GM12878 (cell line): ENCODE measurements around the gene ZBTB21. TPM values are rescaled to one million over a fixed set of nuclear protein-coding genes. Genes with fewer than 3 reads are reported as not detected.

Experiments
- ATAC-seq: fragments of 200-7000 bp; cut with Tn5 transposase; 3 replicates; pipeline ENCODE4 v1.9.1; 2020; ENCODE audit warnings: mild to moderate bottlenecking, moderate library complexity
- BruUV-seq: library from RNA; stranded (reverse); fragments of 400-500 nt; replicated peaks from 2 replicates; lab custom pipeline; 2021; lab: Mats Ljungman, UMichigan
- CTCF ChIA-PET: fragments of 300-600 bp; sonication (Branson Sonifier 250); formaldehyde crosslinking; extraction: SDS; loops from one replicate; lab custom pipeline; 2021; ENCODE audit warnings: inconsistent platforms; lab: Yijun Ruan, JAX
- POLR2A ChIA-PET: fragments of 350-600 bp; formaldehyde crosslinking; extraction: SDS; loops from one replicate; lab custom pipeline; 2021; ENCODE audit warnings: inconsistent platforms; lab: Charles Lee
- RAD21 ChIA-PET: fragments of 300-600 bp; sonication (Branson Sonifier 250); formaldehyde crosslinking; loops from one replicate; lab custom pipeline; 2023; ENCODE audit warnings: antibody characterized with exemption; ENCODE audit not compliant: unreplicated experiment; lab: Charles Lee
- SMC1A ChIA-PET: fragments of 300-600 bp; sonication (Branson Sonifier 250); formaldehyde crosslinking; loops from one replicate; lab custom pipeline; 2023; ENCODE audit not compliant: unreplicated experiment, uncharacterized antibody; lab: Charles Lee
- DNase-seq: peaks from one replicate; pipeline ENCODE4 v3.0.0-alpha.2; 2011; ENCODE audit warnings: low read depth, low spot score
- FAIRE-seq: peaks from 3 replicates; lab custom pipeline; 2011; peaks lifted over from hg19 to GRCh38; lab: Jason Lieb, UNC
- H2AFZ ChIP-seq: 2 replicates; pipeline ENCODE4 v1.6.0; 2011; ENCODE audit warnings: low read depth, low read length, control low read depth; ENCODE audit not compliant: control insufficient read depth
- H3K27ac ChIP-seq: 2 replicates; pipeline ENCODE4 v1.5.1; 2011; ENCODE audit warnings: control low read depth; ENCODE audit not compliant: control insufficient read depth, insufficient read depth
- H3K27me3 ChIP-seq, 2 experiments: replicated peaks in 1 of 2; 2 replicates each; pipeline versions ENCODE4 v1.6.0 to v1.6.1; 2011; ENCODE audit warnings: low read length in 1 of 2; ENCODE audit not compliant: control insufficient read depth in 2 of 2, insufficient read depth in 2 of 2
- H3K36me3 ChIP-seq, 2 experiments: 2 replicates each; pipeline ENCODE4 v1.5.1; 2011; ENCODE audit warnings: low read length in 1 of 2; ENCODE audit not compliant: control insufficient read depth in 2 of 2, insufficient read depth in 2 of 2
- H3K4me1 ChIP-seq: 2 replicates; pipeline ENCODE4 v1.6.1; 2011; ENCODE audit warnings: mild to moderate bottlenecking, low read length, moderate library complexity, mixed read lengths; ENCODE audit not compliant: control insufficient read depth, insufficient read depth
- H3K4me2 ChIP-seq: 2 replicates; pipeline ENCODE4 v1.6.0; 2011; ENCODE audit warnings: control low read depth; ENCODE audit not compliant: control insufficient read depth, insufficient read depth
- H3K4me3 ChIP-seq: fragments of 200-600 bp; sonication (generic); 2 replicates; pipeline ENCODE4 v1.5.1; 2016
- H3K79me2 ChIP-seq: 2 replicates; pipeline ENCODE4 v1.6.0; 2011; ENCODE audit warnings: low read length; ENCODE audit not compliant: control insufficient read depth, insufficient read depth
- H3K9ac ChIP-seq: 2 replicates; pipeline ENCODE4 v1.8.0; 2011; ENCODE audit warnings: low read length, control low read depth, mixed read lengths; ENCODE audit not compliant: control insufficient read depth, insufficient read depth
- H3K9me3 ChIP-seq: replicated peaks from 3 replicates; pipeline ENCODE4 v1.5.1; 2011; ENCODE audit warnings: mild to moderate bottlenecking, low read length; ENCODE audit not compliant: control insufficient read depth, insufficient read depth
- H4K20me1 ChIP-seq: 2 replicates; pipeline ENCODE4 v1.6.0; 2011; ENCODE audit not compliant: control insufficient read depth, insufficient read depth
- GABPA ChIP-seq: IDR thresholded peaks from 2 replicates; pipeline ENCODE4 v1.6.1; 2014; ENCODE audit warnings: antibody characterized with exemption, low read depth, mild to moderate bottlenecking, inconsistent platforms
- PML ChIP-seq: IDR thresholded peaks from 2 replicates; pipeline ENCODE4 v1.6.1; 2012; ENCODE audit warnings: low read length, inconsistent platforms
- SIX5 ChIP-seq: IDR thresholded peaks from 2 replicates; pipeline ENCODE4 v1.6.1; 2011; ENCODE audit warnings: mild to moderate bottlenecking, low read depth, low read length, moderate library complexity; ENCODE audit not compliant: severe bottlenecking
- SMARCA5 ChIP-seq: fragments of 450-650 bp; IDR thresholded peaks from 2 replicates; pipeline ENCODE4 v1.6.1; 2017; ENCODE audit warnings: mild to moderate bottlenecking
- ZNF24 ChIP-seq: fragments of 450-650 bp; IDR thresholded peaks from 2 replicates; pipeline ENCODE4 v1.6.1; 2017; ENCODE audit warnings: antibody characterized with exemption, mild to moderate bottlenecking
- WGBS: methylation state at CpG from one replicate; pipeline ENCODE4 v1.1.6; 2016; ENCODE audit warnings: low lambda C conversion rate; ENCODE audit not compliant: insufficient replicate concordance, insufficient coverage; ENCODE audit errors: missing lambda C conversion rate; 5-methylcytosine and 5-hydroxymethylcytosine counted together
- in situ Hi-C: fragments of 300-500 bp; cut with MboI; formaldehyde crosslinking; loops from 9 replicates; pipeline ENCODE4 v1.14.3; 2018; ENCODE audit warnings: mixed read lengths
- intact Hi-C: fragments of 100-400 bp; cut with micrococcal nuclease; formaldehyde crosslinking; loops from one replicate; pipeline ENCODE4 v1.14.2; 2022; ENCODE audit not compliant: unreplicated experiment
- polyA plus RNA-seq, 11 experiments: library from polyadenylated mRNA; depleted of rRNA in 4 of 11; unstranded in 6 of 11; stranded (reverse) in 5 of 11; fragments of >200 nt; fragmentation: Nextera tagmentation in 4 of 11; fragmentation: Illumina TruSeq in 1 of 11; extraction: Ambion mirVana in 4 of 11; extraction: Trizol in 1 of 11; gene quantifications; 1 replicate in 1 of 11; 2 replicates in 10 of 11; pipeline versions ENCODE4 v1.2.1 to v1.2.3, GENCODE V29; 2011 to 2016; ENCODE audit warnings: inconsistent platforms in 2 of 11, missing spikeins in 2 of 11, low read depth in 1 of 11
- total RNA-seq, 4 experiments: library from RNA; depleted of rRNA in 3 of 4; stranded (reverse); fragments of >200 nt in 3 of 4; fragmentation: Illumina TruSeq in 1 of 4; extraction: Trizol in 1 of 4; gene quantifications; 2 replicates each; pipeline versions ENCODE4 v1.2.1 to v1.2.3, GENCODE V29; 2013 to 2021

ZBTB21 gene
- total and polyA plus RNA-seq, 10 of the 15 experiments (the other 5 are each of a cell fraction or from before 2014, with no cell fraction given) = 1.8 to 21.6 (median 10.6) TPM

DNA sequence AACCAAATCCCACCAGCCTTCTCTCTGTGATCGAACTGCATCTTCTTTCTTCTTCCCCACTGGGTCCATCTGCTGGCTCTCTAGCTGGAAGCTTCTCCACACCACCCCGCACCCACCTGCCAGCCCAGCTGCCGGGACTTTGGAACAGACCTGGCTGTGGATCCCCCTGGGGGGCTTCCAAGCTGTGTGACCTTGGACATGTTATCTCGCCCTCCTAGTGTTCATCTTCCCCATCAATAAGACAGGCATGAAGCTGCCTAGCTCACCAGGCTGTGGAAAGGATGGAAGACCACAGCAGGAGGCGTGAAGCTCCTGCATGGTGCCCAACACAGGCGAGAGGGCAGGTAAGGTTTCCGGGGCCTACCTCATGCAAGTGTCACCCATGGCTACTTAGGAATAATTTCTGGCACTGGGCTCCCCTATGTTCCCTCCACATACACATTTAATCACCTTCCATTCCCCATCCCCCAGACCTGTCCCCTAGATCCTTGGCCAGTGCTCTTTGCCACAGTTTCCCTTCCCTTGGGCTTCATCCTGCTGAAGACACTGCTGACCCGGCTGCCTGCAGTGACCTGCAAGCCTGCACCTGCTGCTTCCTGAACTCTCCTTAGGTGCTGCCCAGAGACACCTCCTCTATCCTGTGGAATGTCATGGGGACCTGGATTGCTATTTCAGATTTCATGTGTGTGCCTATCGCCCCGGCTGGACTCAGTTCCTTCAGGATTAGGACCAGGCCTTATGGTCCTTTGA lies 43.1 kb downstream of the ZBTB21 start:
- Histone ChIP-seq H3K36me3 (no peaks in the 10 kb centered on the region), H3K27me3 (peaks cover 2% of the 10 kb centered on the region in 2 experiments; a peak in 3 of 4 replicates), H3K4me1 (no peaks in the 10 kb centered on the region), H3K4me3 (no peak overlapping the region), H3K9ac (no peak overlapping the region)
- CTCF ChIA-PET = interaction anchor here (0.7 to 1.0 kb wide), 3 partner anchors 150 to 355 kb away, joined by 3 read pairs; no protein-coding TSS in a partner anchor
- RAD21 ChIA-PET = no interaction called here
- FAIRE-seq (no peak), ATAC-seq (no peak)
- in situ Hi-C loops = no loop called here
- POLR2A ChIA-PET = no interaction called here
- no TSS peak for BruUV-seq
- TF ChIP-seq SIX5 (no peak), PML (no peak), GABPA (no peak)
- TF ChIP-seq, all 136 proteins: peak for 0
- Histone ChIP-seq H3K79me2 (no peaks in the 10 kb centered on the region), H4K20me1 (no peaks in the 10 kb centered on the region), H3K4me2 (no peak overlapping the region), H3K27ac (no peak overlapping the region), H2AFZ (no peak overlapping the region), H3K9me3 (no peaks in the 10 kb centered on the region; the same call in 2 of the 3 replicates)
- SMC1A ChIA-PET = interaction anchor here (1.3 to 1.7 kb wide), 2 partner anchors 11 to 25 kb away, joined by 3 read pairs; no protein-coding TSS in a partner anchor
- intact Hi-C loops = no loop called here
- WGBS = 69% methylated on average over 10 of the region's 10 CpGs
- DNase-seq = no peak

DNA sequence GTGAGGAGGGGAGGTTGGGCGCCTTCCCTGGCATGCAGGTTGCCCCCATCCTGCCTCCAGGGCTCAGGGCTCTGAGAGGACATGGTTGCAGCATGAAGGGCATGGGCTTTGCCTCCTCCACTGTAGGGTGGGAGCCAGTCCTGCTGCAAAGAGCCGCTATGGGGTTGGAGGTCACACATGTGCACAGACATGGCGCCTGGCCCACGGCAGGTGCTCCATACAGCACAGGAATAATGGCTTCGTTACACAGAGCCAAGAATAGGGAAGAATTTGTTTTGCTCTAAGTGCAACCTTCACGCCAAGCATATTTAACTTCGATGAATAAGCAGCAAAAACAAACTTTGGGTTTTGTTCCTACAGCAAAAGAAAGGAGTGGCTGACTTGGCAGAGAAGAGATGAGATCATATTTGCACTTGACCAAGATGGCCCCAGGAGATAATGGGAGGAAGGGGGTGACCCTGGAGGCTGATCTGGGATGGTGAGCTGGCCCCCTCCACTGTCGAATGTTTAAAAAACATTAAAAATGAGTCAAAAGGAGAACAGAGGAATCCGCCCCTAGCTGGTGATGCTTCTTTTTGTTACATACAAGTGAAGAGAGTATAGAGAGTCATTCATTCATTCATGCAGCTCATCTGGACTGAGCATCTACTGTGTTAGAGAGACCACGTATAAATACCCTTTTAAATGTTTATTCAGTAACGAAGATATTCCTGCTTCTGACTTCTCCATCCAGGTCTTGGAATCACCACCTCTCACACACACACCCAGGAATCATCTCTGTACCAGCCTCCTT lies 43.9 kb downstream of the ZBTB21 start:
- Histone ChIP-seq H3K4me3 (no peak overlapping the region), H3K9me3 (no peaks in the 10 kb centered on the region; the same call in 2 of the 3 replicates), H3K9ac (no peak overlapping the region), H3K36me3 (no peaks in the 10 kb centered on the region), H3K4me2 (no peak overlapping the region), H3K27me3 (peaks cover 2% of the 10 kb centered on the region in 2 experiments; a peak in 3 of 4 replicates), H3K27ac (no peak overlapping the region), H4K20me1 (no peaks in the 10 kb centered on the region), H2AFZ (no peak overlapping the region), H3K4me1 (no peaks in the 10 kb centered on the region), H3K79me2 (no peaks in the 10 kb centered on the region)
- in situ Hi-C loops = no loop called here
- FAIRE-seq (no peak), ATAC-seq (no peak), DNase-seq (no peak)
- ChIA-PET RAD21 (no interaction called here), CTCF (interaction anchor here (0.7 to 1.0 kb wide), 3 partner anchors 149 to 354 kb away, joined by 3 read pairs; no protein-coding TSS in a partner anchor), SMC1A (interaction anchor here (1.3 to 1.7 kb wide), 2 partner anchors 11 to 26 kb away, joined by 3 read pairs; no protein-coding TSS in a partner anchor), POLR2A (no interaction called here)
- WGBS = 59% methylated on average over 11 of the region's 11 CpGs
- BruUV-seq = no TSS peak
- intact Hi-C loops = no loop called here
- TF ChIP-seq ZNF24 (0 out of 2 replicates have a peak, but pooled peaks have one; percentile 51), SMARCA5 (no peak)
